ENCODE results near the gene SPATS2L. TPM values are rescaled to one million over a fixed set of nuclear protein-coding genes. Genes with fewer than 3 reads are reported as not detected.

Gene SPATS2L
- total and polyA plus RNA-seq, 2 of the 13 experiments (the other 11 are each of a cell fraction or from before 2014, with no cell fraction given) = 154 to 212 TPM

DNA sequence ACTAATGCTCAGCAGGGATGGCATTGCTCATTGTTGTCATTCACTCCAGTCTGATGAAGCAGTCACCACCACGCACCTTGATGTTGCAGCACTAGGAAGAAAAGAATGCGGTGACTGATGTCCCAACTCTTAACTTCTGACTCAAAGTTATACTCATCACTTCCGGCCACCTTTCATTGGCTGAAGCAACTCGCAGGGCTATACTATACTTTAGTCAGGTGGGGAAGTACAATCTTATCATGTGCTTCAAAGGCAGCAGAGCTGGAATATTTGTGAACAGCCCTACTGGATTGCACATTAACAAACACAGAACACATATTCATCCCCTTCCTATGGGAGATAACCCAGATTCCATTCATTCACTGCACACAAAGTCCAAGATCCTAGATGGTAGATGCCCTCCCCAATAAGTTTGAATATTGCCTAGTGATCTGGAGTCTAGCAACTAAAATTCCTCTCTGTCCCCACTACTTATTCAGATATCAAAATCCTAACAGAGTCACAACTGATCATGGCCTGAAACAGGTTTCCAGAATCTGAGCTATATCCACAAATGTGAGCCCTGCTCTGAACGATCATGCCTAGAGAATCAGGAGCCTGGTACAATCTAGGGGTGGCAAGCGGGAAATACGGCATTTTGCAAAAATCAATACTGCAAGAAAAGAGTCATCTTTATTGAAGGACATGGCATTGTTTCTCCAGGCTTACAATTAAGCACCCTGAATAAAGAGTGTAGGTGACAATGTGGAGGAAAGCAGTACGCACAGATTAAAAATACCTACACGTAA, 3.4 kb upstream of the SPATS2L start (continued):
- TF ChIP-seq DR1 (CRISPR knock-in tag; IDR thresholded peaks at IDR 0.05) (peak; percentile 68; the same call in 1 of the 2 replicates), AKNA (CRISPR knock-in tag; IDR thresholded peaks at IDR 0.05; ENCODE audit: borderline replicate concordance) (no peak), RAD21 (CRISPR knock-in tag; IDR thresholded peaks at IDR 0.05) (no peak), NR2F1 (CRISPR knock-in tag; IDR thresholded peaks at IDR 0.05) (no peak), KMT2B (CRISPR knock-in tag; IDR thresholded peaks at IDR 0.05) (peak; percentile 42; the same call in 1 of the 2 replicates), ZNF674 (CRISPR knock-in tag; IDR thresholded peaks at IDR 0.05; ENCODE audit: low read depth) (no peak), ELF4 (CRISPR knock-in tag; IDR thresholded peaks at IDR 0.05; ENCODE audit: borderline replicate concordance) (no peak), ZNF569 (CRISPR knock-in tag; IDR thresholded peaks at IDR 0.05; ENCODE audit: borderline replicate concordance) (peak; percentile 75; the same call in 1 of the 2 replicates), FIP1L1 (IDR thresholded peaks at IDR 0.05; ENCODE audit: borderline replicate concordance, insufficient read depth, low read depth, low read length) (no peak)
- TF ChIP-seq, protein P1, sequence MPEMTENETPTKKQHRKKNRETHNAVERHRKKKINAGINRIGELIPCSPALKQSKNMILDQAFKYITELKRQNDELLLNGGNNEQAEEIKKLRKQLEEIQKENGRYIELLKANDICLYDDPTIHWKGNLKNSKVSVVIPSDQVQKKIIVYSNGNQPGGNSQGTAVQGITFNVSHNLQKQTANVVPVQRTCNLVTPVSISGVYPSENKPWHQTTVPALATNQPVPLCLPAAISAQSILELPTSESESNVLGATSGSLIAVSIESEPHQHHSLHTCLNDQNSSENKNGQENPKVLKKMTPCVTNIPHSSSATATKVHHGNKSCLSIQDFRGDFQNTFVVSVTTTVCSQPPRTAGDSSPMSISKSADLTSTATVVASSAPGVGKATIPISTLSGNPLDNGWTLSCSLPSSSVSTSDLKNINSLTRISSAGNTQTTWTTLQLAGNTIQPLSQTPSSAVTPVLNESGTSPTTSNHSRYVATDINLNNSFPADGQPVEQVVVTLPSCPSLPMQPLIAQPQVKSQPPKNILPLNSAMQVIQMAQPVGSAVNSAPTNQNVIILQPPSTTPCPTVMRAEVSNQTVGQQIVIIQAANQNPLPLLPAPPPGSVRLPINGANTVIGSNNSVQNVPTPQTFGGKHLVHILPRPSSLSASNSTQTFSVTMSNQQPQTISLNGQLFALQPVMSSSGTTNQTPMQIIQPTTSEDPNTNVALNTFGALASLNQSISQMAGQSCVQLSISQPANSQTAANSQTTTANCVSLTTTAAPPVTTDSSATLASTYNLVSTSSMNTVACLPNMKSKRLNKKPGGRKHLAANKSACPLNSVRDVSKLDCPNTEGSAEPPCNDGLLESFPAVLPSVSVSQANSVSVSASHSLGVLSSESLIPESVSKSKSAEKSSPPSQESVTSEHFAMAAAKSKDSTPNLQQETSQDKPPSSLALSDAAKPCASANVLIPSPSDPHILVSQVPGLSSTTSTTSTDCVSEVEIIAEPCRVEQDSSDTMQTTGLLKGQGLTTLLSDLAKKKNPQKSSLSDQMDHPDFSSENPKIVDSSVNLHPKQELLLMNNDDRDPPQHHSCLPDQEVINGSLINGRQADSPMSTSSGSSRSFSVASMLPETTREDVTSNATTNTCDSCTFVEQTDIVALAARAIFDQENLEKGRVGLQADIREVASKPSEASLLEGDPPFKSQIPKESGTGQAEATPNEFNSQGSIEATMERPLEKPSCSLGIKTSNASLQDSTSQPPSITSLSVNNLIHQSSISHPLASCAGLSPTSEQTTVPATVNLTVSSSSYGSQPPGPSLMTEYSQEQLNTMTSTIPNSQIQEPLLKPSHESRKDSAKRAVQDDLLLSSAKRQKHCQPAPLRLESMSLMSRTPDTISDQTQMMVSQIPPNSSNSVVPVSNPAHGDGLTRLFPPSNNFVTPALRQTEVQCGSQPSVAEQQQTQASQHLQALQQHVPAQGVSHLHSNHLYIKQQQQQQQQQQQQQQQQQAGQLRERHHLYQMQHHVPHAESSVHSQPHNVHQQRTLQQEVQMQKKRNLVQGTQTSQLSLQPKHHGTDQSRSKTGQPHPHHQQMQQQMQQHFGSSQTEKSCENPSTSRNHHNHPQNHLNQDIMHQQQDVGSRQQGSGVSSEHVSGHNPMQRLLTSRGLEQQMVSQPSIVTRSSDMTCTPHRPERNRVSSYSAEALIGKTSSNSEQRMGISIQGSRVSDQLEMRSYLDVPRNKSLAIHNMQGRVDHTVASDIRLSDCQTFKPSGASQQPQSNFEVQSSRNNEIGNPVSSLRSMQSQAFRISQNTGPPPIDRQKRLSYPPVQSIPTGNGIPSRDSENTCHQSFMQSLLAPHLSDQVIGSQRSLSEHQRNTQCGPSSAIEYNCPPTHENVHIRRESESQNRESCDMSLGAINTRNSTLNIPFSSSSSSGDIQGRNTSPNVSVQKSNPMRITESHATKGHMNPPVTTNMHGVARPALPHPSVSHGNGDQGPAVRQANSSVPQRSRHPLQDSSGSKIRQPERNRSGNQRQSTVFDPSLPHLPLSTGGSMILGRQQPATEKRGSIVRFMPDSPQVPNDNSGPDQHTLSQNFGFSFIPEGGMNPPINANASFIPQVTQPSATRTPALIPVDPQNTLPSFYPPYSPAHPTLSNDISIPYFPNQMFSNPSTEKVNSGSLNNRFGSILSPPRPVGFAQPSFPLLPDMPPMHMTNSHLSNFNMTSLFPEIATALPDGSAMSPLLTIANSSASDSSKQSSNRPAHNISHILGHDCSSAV (CRISPR knock-in tag; IDR thresholded peaks at IDR 0.05; ENCODE audit: borderline replicate concordance) = no peak
